HG03095 (cell line): ENCODE measurements around the gene CCSER1.
"Not testable (repeated sequence)": the region's sequence is repeated elsewhere in the genome, so short reads cannot be mapped to it uniquely, and the experiment has no call there.

ENCODE experiments used
- ATAC-seq: cut with Tn5 transposase; IDR thresholded peaks from one replicate; pipeline ENCODE4 v1.9.1; 2021; ENCODE audit warnings: moderate library complexity; ENCODE audit not compliant: unreplicated experiment

Gene CCSER1

GRCh38 chr4:90889171-90889570 lies 762.0 kb downstream of the CCSER1 start:
- no peak for ATAC-seq

GRCh38 chr4:90903413-90903812 lies 776.2 kb downstream of the CCSER1 start:
- not testable (repeated sequence) for ATAC-seq

- ATAC-seq, result no peak
Observed at GRCh38 chr4:90904021-90904420, 776.8 kb downstream of the CCSER1 start.

- no peak for ATAC-seq
Observed at GRCh38 chr4:90906239-90906638, 779.0 kb downstream of the CCSER1 start.

- not testable (repeated sequence) for ATAC-seq
Observed at GRCh38 chr4:90911724-90912434, 784.7 kb downstream of the CCSER1 start.

GRCh38 chr4:90922174-90922573 lies 795.0 kb downstream of the CCSER1 start:
- no peak for ATAC-seq

GRCh38 chr4:90926957-90927356 lies 799.8 kb downstream of the CCSER1 start:
- no peak for ATAC-seq

GRCh38 chr4:90943311-90943710 lies 816.1 kb downstream of the CCSER1 start:
- ATAC-seq, result no peak

GRCh38 chr4:90946945-90947344 lies 819.8 kb downstream of the CCSER1 start:
- ATAC-seq, result no peak

- no peak for ATAC-seq
Observed at GRCh38 chr4:90950385-90950841, 823.2 kb downstream of the CCSER1 start.

GRCh38 chr4:90951037-90951436 lies 823.8 kb downstream of the CCSER1 start:
- no peak for ATAC-seq

- no peak for ATAC-seq
Observed at GRCh38 chr4:90958256-90958895, 831.2 kb downstream of the CCSER1 start.

- ATAC-seq, result no peak
Observed at GRCh38 chr4:90960433-90960832, 833.2 kb downstream of the CCSER1 start.

- ATAC-seq, result no peak
Observed at GRCh38 chr4:90960840-90961239, 833.6 kb downstream of the CCSER1 start.

- no peak for ATAC-seq
Observed at GRCh38 chr4:90970021-90970420, 842.8 kb downstream of the CCSER1 start.

GRCh38 chr4:90977726-90978125 lies 850.5 kb downstream of the CCSER1 start:
- no peak for ATAC-seq

GRCh38 chr4:90979556-90979955 lies 852.4 kb downstream of the CCSER1 start:
- ATAC-seq, result no peak

GRCh38 chr4:90982813-90983212 lies 855.6 kb downstream of the CCSER1 start:
- ATAC-seq, result no peak

- no peak for ATAC-seq
Observed at GRCh38 chr4:90990284-90990683, 863.1 kb downstream of the CCSER1 start.

GRCh38 chr4:90992213-90992612 lies 865.0 kb downstream of the CCSER1 start:
- no peak for ATAC-seq

GRCh38 chr4:90994851-90995574 lies 867.8 kb downstream of the CCSER1 start:
- no peak for ATAC-seq

GRCh38 chr4:90995996-90996395 lies 868.8 kb downstream of the CCSER1 start:
- ATAC-seq, result no peak
